ENCODE measurements around the gene SLC66A3.

SLC66A3 gene

DNA sequence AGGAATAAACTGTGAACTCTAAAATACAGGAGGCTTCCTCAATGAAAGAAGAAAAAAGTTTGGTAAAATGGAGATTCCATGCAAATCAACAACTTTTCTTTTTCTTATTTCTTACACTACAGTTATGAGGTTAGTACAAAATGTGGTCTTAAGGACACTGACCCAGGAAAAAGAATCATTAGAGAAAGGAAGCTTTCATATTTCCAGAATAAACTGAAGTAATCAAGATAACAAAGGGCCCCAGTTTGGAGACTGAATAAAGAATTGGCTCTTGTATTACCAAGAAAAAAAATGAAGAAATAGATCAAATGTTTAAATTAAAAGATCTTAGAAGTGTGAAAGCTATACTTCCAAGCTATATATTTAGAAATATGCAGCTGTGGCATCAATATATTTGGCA is 72.3 kb downstream of the SLC66A3 start:
- Histone ChIP-seq H3K27me3 (ENCODE audit: low read depth, low read length) (no peaks in the 10 kb centered on the region), H4K20me1 (ENCODE audit: insufficient read depth, low read length) (no peaks in the 10 kb centered on the region), H3K79me2 (ENCODE audit: low read length) (no peaks in the 10 kb centered on the region), H3K36me3 (replicated peaks; ENCODE audit: low read depth, low read length) (peaks cover 4% of the 10 kb centered on the region), H3K4me2 (ENCODE audit: low read length) (no peak overlapping the region), H3K27ac (ENCODE audit: low read length) (no peak overlapping the region), H3K4me3 (ENCODE audit: low read length) (no peak overlapping the region), H3K9ac (ENCODE audit: low read length) (no peak overlapping the region), H3K9me3 (ENCODE audit: insufficient read depth, low read length) (no peaks in the 10 kb centered on the region), H3K4me1 (ENCODE audit: low read length) (peaks cover 11% of the 10 kb centered on the region), H2AFZ (ENCODE audit: low read depth, low read length) (no peak overlapping the region)
- no peak for TF ChIP-seq CTCF (IDR thresholded peaks at IDR 0.05; ENCODE audit: low read depth, low read length)
- no peak for TF ChIP-seq EZH2phosphoT487 (IDR thresholded peaks at IDR 0.05; ENCODE audit: low read depth)

Measured in OCI-LY3 (cell line).